Caco-2 (cell line): Measurements from ENCODE around the gene PITX3. TPM values are rescaled to one million over a fixed set of nuclear protein-coding genes. Genes with fewer than 3 reads are reported as not detected.
"Not testable (repeated sequence)": the region's sequence is repeated elsewhere in the genome, so short reads cannot be mapped to it uniquely, and the experiment has no call there.

Experiments used
- BruUV-seq: library from RNA; stranded (reverse); fragments of 400-500 nt; replicated peaks from 2 replicates; lab custom pipeline; 2021; lab: Mats Ljungman, UMichigan
- CTCF ChIA-PET: fragments of 300-600 bp; sonication (Branson Sonifier 250); formaldehyde crosslinking; loops from one replicate; lab custom pipeline; 2022; ENCODE audit warnings: antibody characterized with exemption; lab: Charles Lee
- POLR2A ChIA-PET: fragments of 300-600 bp; sonication (Branson Sonifier 250); formaldehyde crosslinking; loops from one replicate; lab custom pipeline; 2022; ENCODE audit warnings: antibody characterized with exemption; lab: Charles Lee
- DNase-seq, 2 experiments: peaks; one replicate each; pipeline versions ENCODE4 v3.0.0 to v3.0.0-alpha.2; 2020 to 2022
- H3K27me3 ChIP-seq: replicated peaks from 2 replicates; pipeline ENCODE4 v1.6.0; 2011; ENCODE audit warnings: low read length; ENCODE audit not compliant: control insufficient read depth, insufficient read depth
- H3K36me3 ChIP-seq: 2 replicates; pipeline ENCODE4 v1.5.1; 2011; ENCODE audit warnings: low read length; ENCODE audit not compliant: control insufficient read depth, insufficient read depth
- H3K4me1 ChIP-seq: fragments of 250-450 bp; sonication (Bioruptor Pico); 2 replicates; pipeline ENCODE4 v1.5.1; 2020; ENCODE audit warnings: mild to moderate bottlenecking
- H3K4me3 ChIP-seq: 2 replicates; pipeline ENCODE4 v1.5.1; 2011; ENCODE audit warnings: low read depth, mild to moderate bottlenecking, control low read depth, low read length
- H3K9me3 ChIP-seq: fragments of 250-450 bp; sonication (Bioruptor Pico); 2 replicates; pipeline ENCODE4 v1.5.1; 2020; ENCODE audit warnings: mild to moderate bottlenecking, moderate library complexity
- H3K27ac Mint-ChIP-seq: one replicate; pipeline ENCODE4 v1.8.0; 2022; ENCODE audit warnings: mixed read lengths; ENCODE audit not compliant: unreplicated experiment
- H3K27me3 Mint-ChIP-seq: one replicate; pipeline ENCODE4 v1.8.0; 2022; ENCODE audit warnings: mixed read lengths; ENCODE audit not compliant: insufficient read depth, unreplicated experiment
- H3K36me3 Mint-ChIP-seq: one replicate; pipeline ENCODE4 v1.8.0; 2022; ENCODE audit warnings: mild to moderate bottlenecking, mixed read lengths; ENCODE audit not compliant: insufficient read depth, unreplicated experiment
- H3K4me1 Mint-ChIP-seq: one replicate; pipeline ENCODE4 v1.8.0; 2022; ENCODE audit warnings: low read depth, mixed read lengths; ENCODE audit not compliant: unreplicated experiment
- H3K4me3 Mint-ChIP-seq: one replicate; pipeline ENCODE4 v1.8.0; 2022; ENCODE audit warnings: mild to moderate bottlenecking, moderate library complexity, mixed read lengths; ENCODE audit not compliant: unreplicated experiment
- H3K9me3 Mint-ChIP-seq: one replicate; pipeline ENCODE4 v1.8.0; 2022; ENCODE audit warnings: mixed read lengths; ENCODE audit not compliant: unreplicated experiment
- CTCF ChIP-seq, 2 experiments: fragments of 200-600 bp in 1 of 2; IDR thresholded peaks; 1 replicate in 1 of 2; 2 replicates in 1 of 2; pipeline versions ENCODE4 v1.5.1 to v1.8.0; 2011 to 2022; ENCODE audit warnings: antibody characterized with exemption in 1 of 2, control low read depth in 1 of 2, inconsistent platforms in 1 of 2, low read depth in 1 of 2, low read length in 1 of 2, mild to moderate bottlenecking in 1 of 2, moderate library complexity in 1 of 2; ENCODE audit not compliant: insufficient read depth in 1 of 2, severe bottlenecking in 1 of 2, unreplicated experiment in 1 of 2
- intact Hi-C: fragments of 100-400 bp; cut with micrococcal nuclease; formaldehyde crosslinking; loops from one replicate; pipeline ENCODE4 v1.10.0; 2022; ENCODE audit not compliant: unreplicated experiment
- total RNA-seq: library from RNA; stranded (reverse); gene quantifications from 2 replicates; pipeline ENCODE4 v1.2.3, GENCODE V29; 2022

PITX3 gene
- total RNA-seq, 1 experiment from 2014 or later, result not detected

GRCh38 chr10:102220612-102221011, 20.7 kb downstream of the PITX3 start:
- BruUV-seq, result no TSS peak
- TF ChIP-seq CTCF (IDR thresholded peaks at IDR 0.05; ENCODE audit: insufficient read depth in 1 of 2, low read depth in 1 of 2, low read length in 1 of 2, severe bottlenecking in 1 of 2, unreplicated experiment in 1 of 2), result no peak
- peaks cover 8% of the 10 kb centered on the region for H3K4me1 Mint-ChIP-seq
- CTCF ChIA-PET, result interaction anchor here (1.0 kb wide), 1 partner anchor 51 kb away, joined by 3 read pairs; no protein-coding TSS in a partner anchor
- POLR2A ChIA-PET, result no interaction called here
- Histone ChIP-seq H3K27me3 (no peaks in the 10 kb centered on the region), H3K4me3 (no peak overlapping the region), H3K9me3 (no peaks in the 10 kb centered on the region), H3K4me1 (no peaks in the 10 kb centered on the region), H3K36me3 (no peaks in the 10 kb centered on the region)
- no peaks in the 10 kb centered on the region for H3K36me3 Mint-ChIP-seq
- H3K27me3 Mint-ChIP-seq, result peaks cover 3% of the 10 kb centered on the region
- intact Hi-C loops, result no loop called here
- no peak for DNase-seq
- no peak overlapping the region for H3K27ac Mint-ChIP-seq
- H3K4me3 Mint-ChIP-seq, result no peak overlapping the region
- H3K9me3 Mint-ChIP-seq, result no peaks in the 10 kb centered on the region

GRCh38 chr10:102219370-102219769, 21.9 kb downstream of the PITX3 start:
- Histone ChIP-seq H3K27me3 (no peaks in the 10 kb centered on the region), H3K36me3 (no peaks in the 10 kb centered on the region), H3K4me1 (no peaks in the 10 kb centered on the region), H3K4me3 (no peak overlapping the region), H3K9me3 (no peaks in the 10 kb centered on the region)
- H3K9me3 Mint-ChIP-seq, result no peaks in the 10 kb centered on the region
- ChIA-PET POLR2A (no interaction called here), CTCF (interaction anchor here (0.6 kb wide), 1 partner anchor 701 kb away, joined by 3 read pairs; no protein-coding TSS in a partner anchor)
- H3K27me3 Mint-ChIP-seq, result peaks cover 3% of the 10 kb centered on the region
- H3K4me1 Mint-ChIP-seq, result peaks cover 8% of the 10 kb centered on the region
- no peak overlapping the region for H3K4me3 Mint-ChIP-seq
- no TSS peak for BruUV-seq
- no peak for DNase-seq
- H3K36me3 Mint-ChIP-seq, result no peaks in the 10 kb centered on the region
- H3K27ac Mint-ChIP-seq, result no peak overlapping the region
- intact Hi-C loops, result no loop called here
- no peak for TF ChIP-seq CTCF (IDR thresholded peaks at IDR 0.05; ENCODE audit: insufficient read depth in 1 of 2, low read depth in 1 of 2, low read length in 1 of 2, severe bottlenecking in 1 of 2, unreplicated experiment in 1 of 2)

- H3K4me3 Mint-ChIP-seq, H3K4me3 ChIP-seq, H3K27me3 Mint-ChIP-seq, H3K9me3 ChIP-seq, DNase-seq, H3K36me3 Mint-ChIP-seq, H3K36me3 ChIP-seq, POLR2A ChIA-PET, H3K4me1 Mint-ChIP-seq, H3K4me1 ChIP-seq, H3K27ac Mint-ChIP-seq, BruUV-seq, H3K27me3 ChIP-seq, H3K9me3 Mint-ChIP-seq, CTCF ChIA-PET, intact Hi-C loops: not testable (repeated sequence)
Measured at GRCh38 chr10:102213599-102213998, 27.7 kb downstream of the PITX3 start.
